PC-9 (cell line): Measurements from ENCODE around the gene POU2F3. TPM values are rescaled to one million over a fixed set of nuclear protein-coding genes. Genes with fewer than 3 reads are reported as not detected.

Source experiments
- BruUV-seq: library from RNA; stranded (reverse); fragments of 400-500 nt; replicated peaks from 2 replicates; lab custom pipeline; 2021; lab: Mats Ljungman, UMichigan
- CTCF ChIA-PET: fragments of 300-600 bp; sonication (Branson Sonifier 250); formaldehyde crosslinking; loops from one replicate; lab custom pipeline; 2022; ENCODE audit warnings: antibody characterized with exemption; lab: Charles Lee
- POLR2A ChIA-PET: fragments of 300-600 bp; sonication (Branson Sonifier 250); formaldehyde crosslinking; loops from one replicate; lab custom pipeline; 2022; ENCODE audit warnings: antibody characterized with exemption; ENCODE audit not compliant: unreplicated experiment; lab: Charles Lee
- DNase-seq, 2 experiments: peaks; one replicate each; pipeline versions ENCODE4 v3.0.0 to v3.0.0-alpha.2; 2015 to 2022; ENCODE audit warnings: mixed read lengths in 1 of 2
- H2AFZ ChIP-seq: fragments of 200-600 bp; sonication (generic); 2 replicates; pipeline ENCODE4 v1.8.1; 2017; ENCODE audit warnings: antibody characterized with exemption
- H3F3A ChIP-seq: fragments of 200-600 bp; sonication (generic); 2 replicates; pipeline ENCODE4 v1.8.1; 2017; ENCODE audit warnings: antibody characterized with exemption, mild to moderate bottlenecking, low read depth; ENCODE audit not compliant: insufficient read depth
- H3K27ac ChIP-seq: fragments of 200-600 bp; sonication (generic); 2 replicates; pipeline ENCODE4 v1.6.1; 2016; ENCODE audit warnings: mixed run types
- H3K27me3 ChIP-seq: fragments of 200-600 bp; sonication (generic); 2 replicates; pipeline ENCODE4 v1.6.1; 2016; ENCODE audit warnings: low read depth, mixed run types; ENCODE audit not compliant: insufficient read depth
- H3K36me3 ChIP-seq: fragments of 200-600 bp; sonication (generic); 2 replicates; pipeline ENCODE4 v1.6.1; 2016; ENCODE audit warnings: low read depth, mixed run types
- H3K4me1 ChIP-seq: fragments of 200-600 bp; sonication (generic); replicated peaks from 2 replicates; pipeline ENCODE4 v1.6.1; 2016; ENCODE audit warnings: mixed run types; ENCODE audit not compliant: insufficient read depth
- H3K4me2 ChIP-seq: fragments of 200-600 bp; sonication (generic); 2 replicates; pipeline ENCODE4 v1.6.1; 2017; ENCODE audit warnings: mixed run types
- H3K4me3 ChIP-seq: fragments of 200-600 bp; sonication (generic); 2 replicates; pipeline ENCODE4 v1.6.1; 2016; ENCODE audit warnings: mixed run types
- H3K79me2 ChIP-seq: fragments of 200-600 bp; sonication (generic); 2 replicates; pipeline ENCODE4 v1.6.1; 2017; ENCODE audit warnings: low read depth, mixed run types
- H3K9me2 ChIP-seq: fragments of 200-600 bp; sonication (generic); 2 replicates; pipeline ENCODE4 v1.8.1; 2017; ENCODE audit warnings: mild to moderate bottlenecking; ENCODE audit not compliant: insufficient read depth
- H3K9me3 ChIP-seq: fragments of 200-600 bp; sonication (generic); 2 replicates; pipeline ENCODE4 v1.8.1; 2016; ENCODE audit warnings: low read depth; ENCODE audit not compliant: insufficient read depth
- H4K20me1 ChIP-seq: fragments of 200-600 bp; sonication (generic); 2 replicates; pipeline ENCODE4 v1.8.1; 2017; ENCODE audit not compliant: insufficient read depth
- CTCF ChIP-seq: fragments of 200-600 bp; sonication (generic); conservative IDR thresholded peaks from 2 replicates; pipeline ENCODE4 v1.6.1; 2017; ENCODE audit warnings: mixed run types, antibody characterized with exemption, mild to moderate bottlenecking, moderate library complexity
- EZH2 ChIP-seq: fragments of 200-600 bp; sonication (generic); IDR thresholded peaks from 2 replicates; pipeline ENCODE4 v1.8.0; 2017; ENCODE audit warnings: antibody characterized with exemption, low read depth
- intact Hi-C: fragments of 100-400 bp; cut with micrococcal nuclease; formaldehyde crosslinking; loops from one replicate; pipeline ENCODE4 v1.10.0; 2022; ENCODE audit not compliant: unreplicated experiment
- total RNA-seq: library from RNA; stranded (reverse); gene quantifications from 2 replicates; pipeline ENCODE4 v1.2.3, GENCODE V29; 2021

The POU2F3 gene
- total RNA-seq, 1 experiment from 2014 or later, result 2.9 TPM

GRCh38 chr11:120205596-120206161 lies 34.3 kb upstream of the POU2F3 start:
- intact Hi-C loops, result no loop called here

GRCh38 chr11:120207512-120207911 lies 32.4 kb upstream of the POU2F3 start:
- intact Hi-C loops, result no loop called here
- ChIA-PET CTCF (no interaction called here), POLR2A (no interaction called here)
- Histone ChIP-seq H3K36me3 (no peaks in the 10 kb centered on the region), H3K79me2 (peaks cover 24% of the 10 kb centered on the region), H3K4me3 (no peak overlapping the region), H3F3A (peaks cover 33% of the 10 kb centered on the region), H3K4me2 (peak overlapping the region; percentile 98), H3K9me2 (no peaks in the 10 kb centered on the region), H2AFZ (no peak overlapping the region), H3K27me3 (no peaks in the 10 kb centered on the region), H4K20me1 (no peaks in the 10 kb centered on the region), H3K9me3 (no peaks in the 10 kb centered on the region), H3K4me1 (peaks cover 38% of the 10 kb centered on the region), H3K27ac (peak overlapping the region; percentile 80)
- no peak for DNase-seq
- BruUV-seq, result no TSS peak
- TF ChIP-seq CTCF (no peak), EZH2 (no peak)

More at GRCh38 chr11:120205596-120206161, 34.3 kb upstream of the POU2F3 start:
- DNase-seq, result peak in 1 of 2 experiments; percentile 49
- Histone ChIP-seq H3K36me3 (no peaks in the 10 kb centered on the region), H3K4me1 (peaks cover 37% of the 10 kb centered on the region), H3K27ac (no peak overlapping the region), H3K4me2 (no peak overlapping the region), H3K9me3 (no peaks in the 10 kb centered on the region), H4K20me1 (no peaks in the 10 kb centered on the region), H3K27me3 (no peaks in the 10 kb centered on the region), H3K79me2 (peaks cover 11% of the 10 kb centered on the region; the same call in 1 of the 2 replicates), H2AFZ (no peak overlapping the region), H3F3A (peaks cover 31% of the 10 kb centered on the region), H3K9me2 (no peaks in the 10 kb centered on the region), H3K4me3 (no peak overlapping the region)
- ChIA-PET POLR2A (no interaction called here), CTCF (no interaction called here)
- BruUV-seq, result no TSS peak
- no peak for TF ChIP-seq EZH2
- no peak for TF ChIP-seq CTCF

- H3F3A ChIP-seq, result peaks cover 38% of the 10 kb centered on the region
- peak overlapping the region; percentile 80 for H3K27ac ChIP-seq
- no peak overlapping the region for H2AFZ ChIP-seq
- H3K9me3 ChIP-seq, result no peaks in the 10 kb centered on the region
- H4K20me1 ChIP-seq, result no peaks in the 10 kb centered on the region
- H3K36me3 ChIP-seq, result no peaks in the 10 kb centered on the region
- peaks cover 29% of the 10 kb centered on the region for H3K79me2 ChIP-seq
- no peaks in the 10 kb centered on the region for H3K27me3 ChIP-seq
- H3K9me2 ChIP-seq, result no peaks in the 10 kb centered on the region
- peaks cover 43% of the 10 kb centered on the region for H3K4me1 ChIP-seq
- ChIA-PET POLR2A (no interaction called here), CTCF (no interaction called here)
- DNase-seq, result no peak
- BruUV-seq, result no TSS peak
- intact Hi-C loops, result no loop called here
- H3K4me2 ChIP-seq, result peak overlapping the region; percentile 98
- no peak overlapping the region for H3K4me3 ChIP-seq
- no peak for TF ChIP-seq EZH2
- TF ChIP-seq CTCF, result no peak
Measured at GRCh38 chr11:120208001-120208441, 31.9 kb upstream of the POU2F3 start.
